Measurements from ENCODE around the gene LPP. TPM values are rescaled to one million over a fixed set of nuclear protein-coding genes. Genes with fewer than 3 reads are reported as not detected.

LPP gene
- total RNA-seq, 1 donor from 2014 or later = 222 TPM

DNA sequence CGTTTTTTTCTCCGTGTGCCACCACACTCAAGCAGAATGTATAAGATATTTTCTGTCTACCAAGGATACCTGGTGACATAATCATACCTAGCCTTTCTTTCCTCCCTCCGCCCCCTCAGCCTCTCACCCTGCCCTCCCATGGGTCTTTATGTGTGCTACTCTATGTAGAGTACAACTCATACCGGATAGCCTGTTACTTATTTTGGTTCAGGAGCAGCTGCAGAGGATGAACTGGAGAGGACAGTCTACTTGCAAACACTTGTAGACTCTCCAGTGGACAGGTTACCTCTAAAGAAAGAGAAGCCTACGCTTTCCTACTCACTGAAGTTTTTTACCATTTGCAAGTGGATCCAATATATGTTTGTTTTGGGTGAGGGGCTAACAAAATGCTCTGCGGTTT lies 671.9 kb downstream of the LPP start:
- Histone ChIP-seq H2AFZ (ENCODE audit: low read depth, low read length) (no peak overlapping the region), H3K9ac (ENCODE audit: low read length) (no peak overlapping the region), H3K4me1 (ENCODE audit: insufficient read depth, low read length) (no peaks in the 10 kb centered on the region), H3K36me3 (ENCODE audit: insufficient read depth, low read length) (no peaks in the 10 kb centered on the region), H3K9me3 (ENCODE audit: insufficient read depth, low read depth, low read length) (no peaks in the 10 kb centered on the region), H3K27me3 (ENCODE audit: insufficient read depth, low read length) (no peaks in the 10 kb centered on the region), H3K79me2 (ENCODE audit: insufficient read depth, low read length) (peaks cover 19% of the 10 kb centered on the region), H3K27ac (ENCODE audit: low read depth, low read length) (no peak overlapping the region), H3K4me3 (ENCODE audit: insufficient read depth, low read depth, low read length) (no peak overlapping the region), H4K20me1 (ENCODE audit: insufficient read depth, low read length) (peaks cover 43% of the 10 kb centered on the region), H3K4me2 (ENCODE audit: low read length) (no peak overlapping the region)
- DNase-seq (ENCODE audit: low read depth) = no peak
- no peaks in the 10 kb centered on the region for H3K36me3 Mint-ChIP-seq (ENCODE audit: low read depth, unreplicated experiment)
- no peaks in the 10 kb centered on the region for H3K9me3 Mint-ChIP-seq (ENCODE audit: unreplicated experiment)
- H3K4me3 Mint-ChIP-seq (ENCODE audit: unreplicated experiment) = no peak overlapping the region
- no peak overlapping the region for H3K27ac Mint-ChIP-seq (ENCODE audit: unreplicated experiment)
- peaks cover 11% of the 10 kb centered on the region for H3K4me1 Mint-ChIP-seq (ENCODE audit: low read depth, unreplicated experiment)
- no peak for TF ChIP-seq EZH2 (IDR thresholded peaks at IDR 0.05; ENCODE audit: insufficient read depth, low read length)
- TF ChIP-seq, protein P1, sequence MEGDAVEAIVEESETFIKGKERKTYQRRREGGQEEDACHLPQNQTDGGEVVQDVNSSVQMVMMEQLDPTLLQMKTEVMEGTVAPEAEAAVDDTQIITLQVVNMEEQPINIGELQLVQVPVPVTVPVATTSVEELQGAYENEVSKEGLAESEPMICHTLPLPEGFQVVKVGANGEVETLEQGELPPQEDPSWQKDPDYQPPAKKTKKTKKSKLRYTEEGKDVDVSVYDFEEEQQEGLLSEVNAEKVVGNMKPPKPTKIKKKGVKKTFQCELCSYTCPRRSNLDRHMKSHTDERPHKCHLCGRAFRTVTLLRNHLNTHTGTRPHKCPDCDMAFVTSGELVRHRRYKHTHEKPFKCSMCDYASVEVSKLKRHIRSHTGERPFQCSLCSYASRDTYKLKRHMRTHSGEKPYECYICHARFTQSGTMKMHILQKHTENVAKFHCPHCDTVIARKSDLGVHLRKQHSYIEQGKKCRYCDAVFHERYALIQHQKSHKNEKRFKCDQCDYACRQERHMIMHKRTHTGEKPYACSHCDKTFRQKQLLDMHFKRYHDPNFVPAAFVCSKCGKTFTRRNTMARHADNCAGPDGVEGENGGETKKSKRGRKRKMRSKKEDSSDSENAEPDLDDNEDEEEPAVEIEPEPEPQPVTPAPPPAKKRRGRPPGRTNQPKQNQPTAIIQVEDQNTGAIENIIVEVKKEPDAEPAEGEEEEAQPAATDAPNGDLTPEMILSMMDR (IDR thresholded peaks at IDR 0.05; ENCODE audit: insufficient read depth, low read depth, low read length) = no peak
- H3K27me3 Mint-ChIP-seq (ENCODE audit: low read depth, unreplicated experiment) = no peaks in the 10 kb centered on the region
- FAIRE-seq = no peak

DNA sequence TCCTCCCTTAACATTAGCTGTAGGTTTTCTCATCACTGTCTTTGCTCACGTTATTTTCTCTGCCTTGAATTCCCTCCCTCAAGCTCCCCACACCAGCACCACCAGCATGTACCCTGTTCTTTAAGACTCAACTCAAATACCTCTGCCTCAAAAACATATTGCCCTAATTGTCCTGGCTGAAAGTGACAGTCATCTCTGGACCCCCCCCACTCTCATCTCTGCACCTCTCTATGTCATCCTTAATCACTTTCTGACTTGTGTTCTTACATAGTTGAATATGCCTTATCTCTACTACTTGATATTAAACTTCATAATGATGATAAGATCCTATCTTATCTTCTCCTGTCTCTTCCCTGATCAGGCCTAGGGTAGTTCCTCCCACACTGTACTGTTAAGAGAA lies 672.6 kb downstream of the LPP start:
- H3K9me3 ChIP-seq (ENCODE audit: insufficient read depth, low read depth, low read length) = no peaks in the 10 kb centered on the region
- Mint-ChIP-seq H3K27me3 (ENCODE audit: low read depth, unreplicated experiment) (no peaks in the 10 kb centered on the region), H3K36me3 (ENCODE audit: low read depth, unreplicated experiment) (no peaks in the 10 kb centered on the region), H3K4me3 (ENCODE audit: unreplicated experiment) (no peak overlapping the region), H3K27ac (ENCODE audit: unreplicated experiment) (no peak overlapping the region), H3K4me1 (ENCODE audit: low read depth, unreplicated experiment) (peaks cover 11% of the 10 kb centered on the region), H3K9me3 (ENCODE audit: unreplicated experiment) (no peaks in the 10 kb centered on the region)
- peaks cover 45% of the 10 kb centered on the region for H4K20me1 ChIP-seq (ENCODE audit: insufficient read depth, low read length)
- FAIRE-seq (no peak), DNase-seq (ENCODE audit: low read depth) (no peak)
- no peak overlapping the region for H3K27ac ChIP-seq (ENCODE audit: low read depth, low read length)
- H3K27me3 ChIP-seq (ENCODE audit: insufficient read depth, low read length) = no peaks in the 10 kb centered on the region
- H2AFZ ChIP-seq (ENCODE audit: low read depth, low read length) = no peak overlapping the region
- no peak overlapping the region for H3K4me3 ChIP-seq (ENCODE audit: insufficient read depth, low read depth, low read length)
- no peak overlapping the region for H3K4me2 ChIP-seq (ENCODE audit: low read length)
- no peaks in the 10 kb centered on the region for H3K36me3 ChIP-seq (ENCODE audit: insufficient read depth, low read length)
- H3K4me1 ChIP-seq (ENCODE audit: insufficient read depth, low read length) = no peaks in the 10 kb centered on the region
- TF ChIP-seq EZH2 (IDR thresholded peaks at IDR 0.05; ENCODE audit: insufficient read depth, low read length) = no peak
- TF ChIP-seq, protein P1 (IDR thresholded peaks at IDR 0.05; ENCODE audit: insufficient read depth, low read depth, low read length) = no peak
- H3K79me2 ChIP-seq (ENCODE audit: insufficient read depth, low read length) = peaks cover 19% of the 10 kb centered on the region
- no peak overlapping the region for H3K9ac ChIP-seq (ENCODE audit: low read length)

DNA sequence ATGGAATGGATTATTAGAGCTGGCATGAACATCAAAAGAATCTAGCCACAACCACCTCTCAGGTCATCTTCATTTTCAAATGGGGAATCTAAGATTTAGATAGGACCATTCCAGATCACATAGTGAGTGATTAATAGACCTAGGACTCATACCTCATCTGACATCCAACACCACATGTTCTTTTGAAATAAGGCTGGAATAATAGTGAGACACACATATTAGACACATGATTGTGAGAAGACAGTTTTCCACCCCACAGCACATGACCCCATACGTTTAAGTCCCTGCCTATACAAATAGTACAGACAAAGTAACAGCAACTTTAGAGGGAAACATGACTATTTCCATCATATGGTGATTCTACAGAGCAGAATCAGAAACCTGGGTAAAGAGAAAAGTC lies 673.1 kb downstream of the LPP start:
- Histone ChIP-seq H2AFZ (ENCODE audit: low read depth, low read length) (no peak overlapping the region), H3K9ac (ENCODE audit: low read length) (no peak overlapping the region), H4K20me1 (ENCODE audit: insufficient read depth, low read length) (peaks cover 48% of the 10 kb centered on the region), H3K36me3 (ENCODE audit: insufficient read depth, low read length) (no peaks in the 10 kb centered on the region), H3K27me3 (ENCODE audit: insufficient read depth, low read length) (no peaks in the 10 kb centered on the region), H3K4me2 (ENCODE audit: low read length) (no peak overlapping the region), H3K79me2 (ENCODE audit: insufficient read depth, low read length) (peaks cover 17% of the 10 kb centered on the region), H3K4me3 (ENCODE audit: insufficient read depth, low read depth, low read length) (no peak overlapping the region), H3K4me1 (ENCODE audit: insufficient read depth, low read length) (no peaks in the 10 kb centered on the region), H3K27ac (ENCODE audit: low read depth, low read length) (no peak overlapping the region), H3K9me3 (ENCODE audit: insufficient read depth, low read depth, low read length) (no peaks in the 10 kb centered on the region)
- Mint-ChIP-seq H3K27ac (ENCODE audit: unreplicated experiment) (no peak overlapping the region), H3K4me1 (ENCODE audit: low read depth, unreplicated experiment) (peaks cover 11% of the 10 kb centered on the region), H3K9me3 (ENCODE audit: unreplicated experiment) (no peaks in the 10 kb centered on the region), H3K4me3 (ENCODE audit: unreplicated experiment) (no peak overlapping the region), H3K27me3 (ENCODE audit: low read depth, unreplicated experiment) (no peaks in the 10 kb centered on the region), H3K36me3 (ENCODE audit: low read depth, unreplicated experiment) (no peaks in the 10 kb centered on the region)
- FAIRE-seq (no peak), DNase-seq (ENCODE audit: low read depth) (no peak)
- TF ChIP-seq EZH2 (IDR thresholded peaks at IDR 0.05; ENCODE audit: insufficient read depth, low read length) = no peak
- TF ChIP-seq, protein P1 (IDR thresholded peaks at IDR 0.05; ENCODE audit: insufficient read depth, low read depth, low read length) = no peak
